Vagina (tissue), 2 donors: Measurements from ENCODE around the gene CYP26B1. TPM values are rescaled to one million over a fixed set of nuclear protein-coding genes. Genes with fewer than 3 reads are reported as not detected.

ENCODE experiments used
- DNase-seq, 2 donors: peaks; one replicate each; pipeline ENCODE4 v3.0.0-alpha.2; 2017; ENCODE audit errors: extremely low spot score in 2 of 2
- H3K27ac ChIP-seq: fragments of 200-600 bp; sonication (generic); one replicate; pipeline ENCODE4 v1.5.1; 2019
- H3K27me3 ChIP-seq: fragments of 200-600 bp; sonication (generic); one replicate; pipeline ENCODE4 v1.5.1; 2019
- H3K36me3 ChIP-seq, 2 donors: fragments of 200-600 bp; sonication (generic); one replicate each; pipeline ENCODE4 v1.5.1; 2017 to 2019
- H3K4me1 ChIP-seq: fragments of 200-600 bp; sonication (generic); one replicate; pipeline ENCODE4 v1.5.1; 2019
- H3K4me3 ChIP-seq, 2 donors: fragments of 200-600 bp; sonication (generic); 1 replicate in 1 of 2; 2 replicates in 1 of 2; pipeline ENCODE4 v1.5.1; 2016 to 2019
- H3K9me3 ChIP-seq: fragments of 200-600 bp; sonication (generic); one replicate; pipeline ENCODE4 v1.5.1; 2019
- CTCF ChIP-seq, 3 experiments: fragments of 450-650 bp in 2 of 3; fragments of 200-600 bp in 1 of 3; sonication (generic) in 1 of 3; IDR thresholded peaks; one replicate each; pipeline ENCODE4 v1.5.1; 2017 to 2019; ENCODE audit warnings: antibody characterized with exemption in 3 of 3, mild to moderate bottlenecking in 2 of 3, moderate library complexity in 2 of 3
- POLR2A ChIP-seq, 2 donors: fragments of 450-650 bp; IDR thresholded peaks; one replicate each; pipeline ENCODE4 v1.6.1; 2017; ENCODE audit warnings: antibody characterized with exemption in 2 of 2, mild to moderate bottlenecking in 2 of 2, moderate library complexity in 2 of 2
- POLR2AphosphoS5 ChIP-seq, 2 donors: sonication (generic); formaldehyde crosslinking; IDR thresholded peaks; one replicate each; pipeline ENCODE4 v1.9.0; 2017; ENCODE audit warnings: antibody characterized with exemption in 2 of 2, mild to moderate bottlenecking in 2 of 2, low read depth in 1 of 2; ENCODE audit not compliant: insufficient read depth in 1 of 2
- intact Hi-C: fragments of 100-400 bp; cut with DNase I; formaldehyde crosslinking; loops from one replicate; pipeline ENCODE4 v1.15.1; 2023
- total RNA-seq: library from RNA; depleted of rRNA; stranded (reverse); fragments of >200 nt; gene quantifications from one replicate; pipeline ENCODE4 v1.2.3, GENCODE V29; 2016

CYP26B1 gene
- total RNA-seq, 1 donor from 2014 or later = 6.9 TPM

GRCh38 chr2:72156872-72157271, 9.2 kb upstream of the CYP26B1 start:
- peak; percentile 55 to 71 for DNase-seq
- Histone ChIP-seq H3K4me1 (no peaks in the 10 kb centered on the region), H3K9me3 (no peaks in the 10 kb centered on the region), H3K36me3 (no peaks in the 10 kb centered on the region), H3K27ac (no peak overlapping the region), H3K4me3 (no peak overlapping the region), H3K27me3 (no peaks in the 10 kb centered on the region)
- intact Hi-C loops = no loop called here
- TF ChIP-seq CTCF (IDR thresholded peaks at IDR 0.05) (no peak), POLR2A (IDR thresholded peaks at IDR 0.05) (no peak), POLR2AphosphoS5 (IDR thresholded peaks at IDR 0.05; ENCODE audit: insufficient read depth in 1 of 2, low read depth in 1 of 2) (no peak)

- intact Hi-C loops = no loop called here
- DNase-seq = peak; percentile 31 to 37
- no peak overlapping the region for H3K27ac ChIP-seq
Measured at GRCh38 chr2:72155737-72156136, 8.1 kb upstream of the CYP26B1 start.

GRCh38 chr2:72155151-72155550, 7.5 kb upstream of the CYP26B1 start:
- Histone ChIP-seq H3K4me1 (peaks cover 1% of the 10 kb centered on the region), H3K27me3 (no peaks in the 10 kb centered on the region), H3K4me3 (no peak overlapping the region), H3K27ac (no peak overlapping the region), H3K36me3 (no peaks in the 10 kb centered on the region), H3K9me3 (no peaks in the 10 kb centered on the region)
- intact Hi-C loops = no loop called here
- no peak for TF ChIP-seq POLR2AphosphoS5 (IDR thresholded peaks at IDR 0.05; ENCODE audit: insufficient read depth in 1 of 2, low read depth in 1 of 2)
- no peak for TF ChIP-seq POLR2A (IDR thresholded peaks at IDR 0.05)
- TF ChIP-seq CTCF (IDR thresholded peaks at IDR 0.05) = no peak
- peak; percentile 31 to 49 for DNase-seq

More at GRCh38 chr2:72155737-72156136, 8.1 kb upstream of the CYP26B1 start:
- Histone ChIP-seq H3K9me3 (no peaks in the 10 kb centered on the region), H3K4me3 (no peak overlapping the region), H3K36me3 (no peaks in the 10 kb centered on the region), H3K4me1 (no peaks in the 10 kb centered on the region), H3K27me3 (no peaks in the 10 kb centered on the region)
- TF ChIP-seq POLR2AphosphoS5 (IDR thresholded peaks at IDR 0.05; ENCODE audit: insufficient read depth in 1 of 2, low read depth in 1 of 2) (no peak), POLR2A (IDR thresholded peaks at IDR 0.05) (no peak), CTCF (IDR thresholded peaks at IDR 0.05) (no peak)

GRCh38 chr2:72154386-72154975, 6.8 kb upstream of the CYP26B1 start:
- H3K9me3 ChIP-seq = no peaks in the 10 kb centered on the region
- H3K4me3 ChIP-seq = no peak overlapping the region
- TF ChIP-seq POLR2A (IDR thresholded peaks at IDR 0.05) = no peak
- no peak for TF ChIP-seq CTCF (IDR thresholded peaks at IDR 0.05)
- no peak for TF ChIP-seq POLR2AphosphoS5 (IDR thresholded peaks at IDR 0.05; ENCODE audit: insufficient read depth in 1 of 2, low read depth in 1 of 2)
- no peak overlapping the region for H3K27ac ChIP-seq
- DNase-seq = peak; percentile 29 to 90
- no peaks in the 10 kb centered on the region for H3K27me3 ChIP-seq
- no peaks in the 10 kb centered on the region for H3K36me3 ChIP-seq
- intact Hi-C loops = no loop called here
- peaks cover 8% of the 10 kb centered on the region for H3K4me1 ChIP-seq

GRCh38 chr2:72153924-72154323, 6.3 kb upstream of the CYP26B1 start:
- DNase-seq = peak in 1 of 2 donors; percentile 79
- no peak for TF ChIP-seq CTCF (IDR thresholded peaks at IDR 0.05)
- TF ChIP-seq POLR2A (IDR thresholded peaks at IDR 0.05) = no peak
- TF ChIP-seq POLR2AphosphoS5 (IDR thresholded peaks at IDR 0.05; ENCODE audit: insufficient read depth in 1 of 2, low read depth in 1 of 2) = no peak
- no peaks in the 10 kb centered on the region for H3K27me3 ChIP-seq

More at GRCh38 chr2:72153924-72154323, 6.3 kb upstream of the CYP26B1 start:
- no peaks in the 10 kb centered on the region for H3K36me3 ChIP-seq
- no peaks in the 10 kb centered on the region for H3K9me3 ChIP-seq
- intact Hi-C loops = no loop called here
- H3K4me1 ChIP-seq = peaks cover 13% of the 10 kb centered on the region
- no peak overlapping the region for H3K4me3 ChIP-seq
- H3K27ac ChIP-seq = no peak overlapping the region
